Spinal cord (tissue), 10 donors: ENCODE results near the gene RAVER1. TPM values are rescaled to one million over a fixed set of nuclear protein-coding genes. Genes with fewer than 3 reads are reported as not detected.

Source experiments
- DNase-seq, 6 donors: peaks; one replicate each; pipeline versions ENCODE4 v3.0.0 to v3.0.0-alpha.2; 2013 to 2015; ENCODE audit warnings: low spot score in 6 of 6, low read depth in 4 of 6
- H3K27ac ChIP-seq: one replicate; pipeline ENCODE4 v1.5.1; 2013; ENCODE audit warnings: low read depth, low read length, control low read depth
- H3K27me3 ChIP-seq: one replicate; pipeline ENCODE4 v1.6.1; 2013; ENCODE audit warnings: low read length; ENCODE audit not compliant: control insufficient read depth, insufficient read depth
- H3K36me3 ChIP-seq: one replicate; pipeline ENCODE4 v1.6.1; 2013; ENCODE audit warnings: low read length; ENCODE audit not compliant: control insufficient read depth, insufficient read depth
- H3K4me1 ChIP-seq: one replicate; pipeline ENCODE4 v1.6.1; 2013; ENCODE audit warnings: low read length; ENCODE audit not compliant: control insufficient read depth, insufficient read depth
- H3K4me3 ChIP-seq: one replicate; pipeline ENCODE4 v1.5.1; 2013; ENCODE audit warnings: low read depth, low read length, control low read depth
- H3K9me3 ChIP-seq: one replicate; pipeline ENCODE4 v1.6.1; 2013; ENCODE audit warnings: low read length; ENCODE audit not compliant: control insufficient read depth, insufficient read depth
- WGBS: methylation state at CpG from one replicate; pipeline ENCODE4 v1.1.5; 2013; ENCODE audit warnings: missing lambda C conversion rate; ENCODE audit not compliant: insufficient coverage; 5-methylcytosine and 5-hydroxymethylcytosine counted together
- polyA plus RNA-seq, 2 donors: library from polyadenylated mRNA; unstranded; fragments of 120-200 nt; gene quantifications; one replicate each; pipeline ENCODE4 v1.2.1, GENCODE V29; 2013; ENCODE audit not compliant: insufficient read length in 2 of 2
- total RNA-seq, 2 donors: library from RNA; depleted of rRNA in 1 of 2; stranded (reverse); fragments of 120-200 nt in 1 of 2; fragments of >200 nt in 1 of 2; gene quantifications; one replicate each; pipeline versions ENCODE4 v1.2.3 to v1.2.4, GENCODE V29; 2013 to 2014
- donor health status: healthy.

RAVER1 gene
- total and polyA plus RNA-seq, 4 donors: 5.4 to 42.3 (median 20.6) TPM

GRCh38 chr19:10320602-10321416, 12.5 kb downstream of the RAVER1 start:
- Histone ChIP-seq H3K4me3 (no peak overlapping the region), H3K27ac (no peak overlapping the region), H3K27me3 (no peaks in the 10 kb centered on the region), H3K9me3 (no peaks in the 10 kb centered on the region), H3K4me1 (peaks cover 5% of the 10 kb centered on the region), H3K36me3 (peaks cover 97% of the 10 kb centered on the region)
- WGBS: 94% methylated on average over 16 of the region's 32 CpGs
- no peak for DNase-seq

- H3K36me3 ChIP-seq: peaks cover 80% of the 10 kb centered on the region
- 94% methylated on average over 10 of the region's 13 CpGs for WGBS
- peaks cover 14% of the 10 kb centered on the region for H3K4me1 ChIP-seq
- H3K9me3 ChIP-seq: no peaks in the 10 kb centered on the region
- no peaks in the 10 kb centered on the region for H3K27me3 ChIP-seq
- no peak overlapping the region for H3K27ac ChIP-seq
- no peak for DNase-seq
- H3K4me3 ChIP-seq: no peak overlapping the region
These were observed 14.3 kb downstream of the RAVER1 start for GRCh38 chr19:10318807-10319682.

GRCh38 chr19:10317857-10318462, 15.4 kb downstream of the RAVER1 start:
- H3K27me3 ChIP-seq: no peaks in the 10 kb centered on the region

GRCh38 chr19:10317045-10317856, 16.1 kb downstream of the RAVER1 start:
- WGBS: 86% methylated on average over 22 of the region's 29 CpGs
- peaks cover 62% of the 10 kb centered on the region for H3K36me3 ChIP-seq
- H3K4me3 ChIP-seq: no peak overlapping the region
- H3K27ac ChIP-seq: no peak overlapping the region
- no peak for DNase-seq
- no peaks in the 10 kb centered on the region for H3K9me3 ChIP-seq
- H3K4me1 ChIP-seq: peaks cover 14% of the 10 kb centered on the region
- H3K27me3 ChIP-seq: no peaks in the 10 kb centered on the region

More at GRCh38 chr19:10317857-10318462, 15.4 kb downstream of the RAVER1 start:
- Histone ChIP-seq H3K4me3 (no peak overlapping the region), H3K9me3 (no peaks in the 10 kb centered on the region), H3K4me1 (peaks cover 14% of the 10 kb centered on the region), H3K36me3 (peaks cover 69% of the 10 kb centered on the region), H3K27ac (no peak overlapping the region)
- DNase-seq: no peak
- WGBS: 91% methylated on average over 7 of the region's 15 CpGs

GRCh38 chr19:10316229-10317044, 16.9 kb downstream of the RAVER1 start:
- Histone ChIP-seq H3K27me3 (no peaks in the 10 kb centered on the region), H3K36me3 (peaks cover 54% of the 10 kb centered on the region), H3K27ac (no peak overlapping the region), H3K4me1 (peaks cover 14% of the 10 kb centered on the region), H3K4me3 (no peak overlapping the region), H3K9me3 (no peaks in the 10 kb centered on the region)
- WGBS: 58% methylated on average over 12 of the region's 19 CpGs
- DNase-seq: no peak

- DNase-seq: peak; percentile 59 to 97 (median 84)
- Histone ChIP-seq H3K36me3 (peaks cover 53% of the 10 kb centered on the region), H3K4me3 (peak within 1 kb of the TSS; percentile 79), H3K4me1 (peaks cover 14% of the 10 kb centered on the region), H3K9me3 (no peaks in the 10 kb centered on the region), H3K27ac (no peak within 1 kb of the TSS), H3K27me3 (no peaks in the 10 kb centered on the region)
- under 1% methylated on average over 51 of the region's 55 CpGs for WGBS
These were observed 17.8 kb downstream of the RAVER1 start, which contains the start of gene FDX2 for GRCh38 chr19:10315335-10316214. FDX2 (minus strand) TSS chr19:10316015; CDS start chr19:10315996, 19 bp downstream.

- no peaks in the 10 kb centered on the region for H3K4me1 ChIP-seq
- H3K4me3 ChIP-seq: no peak within 1 kb of the TSS
- no peak for DNase-seq
- 94% methylated on average over 18 of the region's 24 CpGs for WGBS
- H3K9me3 ChIP-seq: no peaks in the 10 kb centered on the region
- H3K27ac ChIP-seq: no peak within 1 kb of the TSS
- H3K36me3 ChIP-seq: peaks cover 54% of the 10 kb centered on the region
- H3K27me3 ChIP-seq: no peaks in the 10 kb centered on the region
These were observed 23.9 kb downstream of the RAVER1 start, which contains the start of gene ZGLP1 for GRCh38 chr19:10309423-10309822. ZGLP1 (minus strand) TSS chr19:10309815.

GRCh38 chr19:10306327-10306726, 27.0 kb downstream of the RAVER1 start:
- Histone ChIP-seq H3K4me1 (no peaks in the 10 kb centered on the region), H3K9me3 (no peaks in the 10 kb centered on the region), H3K4me3 (no peak overlapping the region), H3K36me3 (peaks cover 55% of the 10 kb centered on the region), H3K27ac (no peak overlapping the region), H3K27me3 (peaks cover 2% of the 10 kb centered on the region)
- no peak for DNase-seq
- no CpG with 5 or more reads among the region's 5 CpGs for WGBS
